ENCODE results near the gene MEIG1. TPM values are rescaled to one million over a fixed set of nuclear protein-coding genes. Genes with fewer than 3 reads are reported as not detected.

Gene MEIG1
- total RNA-seq, 2 experiments from 2014 or later: 0.71 to 0.82 TPM

Other genes starting within 250 kb of the MEIG1 start
- 100 to 1,000 TPM; 180 to 220 TPM for gene FAM107B, start 184.5 kb upstream of the MEIG1 start, total RNA-seq
- under 1 TPM; 0.67 to 0.85 TPM for gene CDNF, start 121.4 kb upstream of the MEIG1 start, total RNA-seq
- 10 to 100 TPM; 24.6 to 26.8 TPM for gene HSPA14, start 121.1 kb upstream of the MEIG1 start, total RNA-seq
- 10 to 100 TPM; 18.3 to 21.6 TPM for gene MSANTD7, start 121.1 kb upstream of the MEIG1 start, total RNA-seq
- gene SUV39H2, start 80.5 kb upstream of the MEIG1 start, total RNA-seq: 10 to 100 TPM; 30.9 to 36.6 TPM
- 10 to 100 TPM; 60.4 to 66.2 TPM for gene DCLRE1C, start 5.3 kb upstream of the MEIG1 start, total RNA-seq
- gene OLAH, start 84.6 kb downstream of the MEIG1 start, total RNA-seq: 1 to 10 TPM; 1.0 to 1.2 TPM
- 1 to 10 TPM; 8.1 to 9.2 TPM for gene ACBD7, start 129.4 kb downstream of the MEIG1 start, total RNA-seq
- 10 to 100 TPM; 17.4 to 19.2 TPM for gene RPP38, start 138.0 kb downstream of the MEIG1 start, total RNA-seq
- 10 to 100 TPM; 47.7 to 50.9 TPM for gene NMT2, start 209.3 kb downstream of the MEIG1 start, total RNA-seq

Measured in activated CD4-positive, alpha-beta T cell treated with anti-CD3 and anti-CD28 coated beads, Interleukin-2, amount 10 ng/mL, durations not matched to agents 7 days and 5 days (primary cell).